GM12878 (cell line): ENCODE data around the gene PCDHB1. TPM values are rescaled to one million over a fixed set of nuclear protein-coding genes. Genes with fewer than 3 reads are reported as not detected.

Experiments used
- ATAC-seq: fragments of 200-7000 bp; cut with Tn5 transposase; 3 replicates; pipeline ENCODE4 v1.9.1; 2020; ENCODE audit warnings: mild to moderate bottlenecking, moderate library complexity
- BruUV-seq: library from RNA; stranded (reverse); fragments of 400-500 nt; replicated peaks from 2 replicates; lab custom pipeline; 2021; lab: Mats Ljungman, UMichigan
- CTCF ChIA-PET: fragments of 300-600 bp; sonication (Branson Sonifier 250); formaldehyde crosslinking; extraction: SDS; loops from one replicate; lab custom pipeline; 2021; ENCODE audit warnings: inconsistent platforms; lab: Yijun Ruan, JAX
- POLR2A ChIA-PET: fragments of 350-600 bp; formaldehyde crosslinking; extraction: SDS; loops from one replicate; lab custom pipeline; 2021; ENCODE audit warnings: inconsistent platforms; lab: Charles Lee
- RAD21 ChIA-PET: fragments of 300-600 bp; sonication (Branson Sonifier 250); formaldehyde crosslinking; loops from one replicate; lab custom pipeline; 2023; ENCODE audit warnings: antibody characterized with exemption; ENCODE audit not compliant: unreplicated experiment; lab: Charles Lee
- SMC1A ChIA-PET: fragments of 300-600 bp; sonication (Branson Sonifier 250); formaldehyde crosslinking; loops from one replicate; lab custom pipeline; 2023; ENCODE audit not compliant: unreplicated experiment, uncharacterized antibody; lab: Charles Lee
- DNase-seq: peaks from one replicate; pipeline ENCODE4 v3.0.0-alpha.2; 2011; ENCODE audit warnings: low read depth, low spot score
- FAIRE-seq: peaks from 3 replicates; lab custom pipeline; 2011; peaks lifted over from hg19 to GRCh38; lab: Jason Lieb, UNC
- H2AFZ ChIP-seq: 2 replicates; pipeline ENCODE4 v1.6.0; 2011; ENCODE audit warnings: low read depth, low read length, control low read depth; ENCODE audit not compliant: control insufficient read depth
- H3K27ac ChIP-seq: 2 replicates; pipeline ENCODE4 v1.5.1; 2011; ENCODE audit warnings: control low read depth; ENCODE audit not compliant: control insufficient read depth, insufficient read depth
- H3K27me3 ChIP-seq, 2 experiments: replicated peaks in 1 of 2; 2 replicates each; pipeline versions ENCODE4 v1.6.0 to v1.6.1; 2011; ENCODE audit warnings: low read length in 1 of 2; ENCODE audit not compliant: control insufficient read depth in 2 of 2, insufficient read depth in 2 of 2
- H3K36me3 ChIP-seq, 2 experiments: 2 replicates each; pipeline ENCODE4 v1.5.1; 2011; ENCODE audit warnings: low read length in 1 of 2; ENCODE audit not compliant: control insufficient read depth in 2 of 2, insufficient read depth in 2 of 2
- H3K4me1 ChIP-seq: 2 replicates; pipeline ENCODE4 v1.6.1; 2011; ENCODE audit warnings: mild to moderate bottlenecking, low read length, moderate library complexity, mixed read lengths; ENCODE audit not compliant: control insufficient read depth, insufficient read depth
- H3K4me2 ChIP-seq: 2 replicates; pipeline ENCODE4 v1.6.0; 2011; ENCODE audit warnings: control low read depth; ENCODE audit not compliant: control insufficient read depth, insufficient read depth
- H3K4me3 ChIP-seq: fragments of 200-600 bp; sonication (generic); 2 replicates; pipeline ENCODE4 v1.5.1; 2016
- H3K79me2 ChIP-seq: 2 replicates; pipeline ENCODE4 v1.6.0; 2011; ENCODE audit warnings: low read length; ENCODE audit not compliant: control insufficient read depth, insufficient read depth
- H3K9ac ChIP-seq: 2 replicates; pipeline ENCODE4 v1.8.0; 2011; ENCODE audit warnings: low read length, control low read depth, mixed read lengths; ENCODE audit not compliant: control insufficient read depth, insufficient read depth
- H3K9me3 ChIP-seq: replicated peaks from 3 replicates; pipeline ENCODE4 v1.5.1; 2011; ENCODE audit warnings: mild to moderate bottlenecking, low read length; ENCODE audit not compliant: control insufficient read depth, insufficient read depth
- H4K20me1 ChIP-seq: 2 replicates; pipeline ENCODE4 v1.6.0; 2011; ENCODE audit not compliant: control insufficient read depth, insufficient read depth
- EP300 ChIP-seq, 2 experiments: fragments of 150-350 bp in 1 of 2; IDR thresholded peaks; 2 replicates each; pipeline ENCODE4 v1.6.1; 2011 to 2012; ENCODE audit warnings: low read depth in 2 of 2, low read length in 2 of 2, borderline replicate concordance in 1 of 2, improper control_type of control experiment in 1 of 2, inconsistent platforms in 1 of 2; ENCODE audit not compliant: control insufficient read depth in 1 of 2
- FOXM1 ChIP-seq: IDR thresholded peaks from 2 replicates; pipeline ENCODE4 v1.6.1; 2012; ENCODE audit warnings: low read depth, mild to moderate bottlenecking, inconsistent platforms, low read length, moderate library complexity
- HDGF ChIP-seq: fragments of 450-650 bp; IDR thresholded peaks from 2 replicates; pipeline ENCODE4 v1.6.1; 2016; ENCODE audit warnings: antibody characterized with exemption
- KLF5 ChIP-seq: fragments of 450-650 bp; IDR thresholded peaks from 2 replicates; pipeline ENCODE4 v1.6.1; 2014; ENCODE audit warnings: mild to moderate bottlenecking; ENCODE audit not compliant: partially characterized antibody
- PRDM15 ChIP-seq: fragments of 450-650 bp; formaldehyde crosslinking; IDR thresholded peaks from 2 replicates; pipeline ENCODE4 v1.4.0; 2020; ENCODE audit warnings: mild to moderate bottlenecking, moderate library complexity
- SMARCA5 ChIP-seq: fragments of 450-650 bp; IDR thresholded peaks from 2 replicates; pipeline ENCODE4 v1.6.1; 2017; ENCODE audit warnings: mild to moderate bottlenecking
- WGBS: methylation state at CpG from one replicate; pipeline ENCODE4 v1.1.6; 2016; ENCODE audit warnings: low lambda C conversion rate; ENCODE audit not compliant: insufficient replicate concordance, insufficient coverage; ENCODE audit errors: missing lambda C conversion rate; 5-methylcytosine and 5-hydroxymethylcytosine counted together
- in situ Hi-C: fragments of 300-500 bp; cut with MboI; formaldehyde crosslinking; loops from 9 replicates; pipeline ENCODE4 v1.14.3; 2018; ENCODE audit warnings: mixed read lengths
- intact Hi-C: fragments of 100-400 bp; cut with micrococcal nuclease; formaldehyde crosslinking; loops from one replicate; pipeline ENCODE4 v1.14.2; 2022; ENCODE audit not compliant: unreplicated experiment
- polyA plus RNA-seq, 11 experiments: library from polyadenylated mRNA; depleted of rRNA in 4 of 11; unstranded in 6 of 11; stranded (reverse) in 5 of 11; fragments of >200 nt; fragmentation: Nextera tagmentation in 4 of 11; fragmentation: Illumina TruSeq in 1 of 11; extraction: Ambion mirVana in 4 of 11; extraction: Trizol in 1 of 11; gene quantifications; 1 replicate in 1 of 11; 2 replicates in 10 of 11; pipeline versions ENCODE4 v1.2.1 to v1.2.3, GENCODE V29; 2011 to 2016; ENCODE audit warnings: inconsistent platforms in 2 of 11, missing spikeins in 2 of 11, low read depth in 1 of 11
- total RNA-seq, 4 experiments: library from RNA; depleted of rRNA in 3 of 4; stranded (reverse); fragments of >200 nt in 3 of 4; fragmentation: Illumina TruSeq in 1 of 4; extraction: Trizol in 1 of 4; gene quantifications; 2 replicates each; pipeline versions ENCODE4 v1.2.1 to v1.2.3, GENCODE V29; 2013 to 2021
- TF ChIP-seq, protein P1 (sequence below): fragments of 450-650 bp; IDR thresholded peaks from 2 replicates; pipeline ENCODE4 v1.6.1; 2017; ENCODE audit warnings: borderline replicate concordance

Gene PCDHB1
- total and polyA plus RNA-seq, 10 of the 15 experiments (the other 5 are each of a cell fraction or from before 2014, with no cell fraction given), result not detected

GRCh38 chr5:141003791-141004611 lies 47.2 kb upstream of the PCDHB1 start:
- FAIRE-seq, result no peak
- H3K4me2 ChIP-seq, result no peak overlapping the region
- no peak for DNase-seq
- BruUV-seq, result no TSS peak
- SMC1A ChIA-PET, result no interaction called here
- ATAC-seq, result no peak
- no peak for TF ChIP-seq EP300 (IDR thresholded peaks at IDR 0.05; ENCODE audit: borderline replicate concordance in 1 of 2, control insufficient read depth in 1 of 2, low read depth in 2 of 2, low read length in 2 of 2)
- no peak for TF ChIP-seq HDGF
- TF ChIP-seq, protein P1, sequence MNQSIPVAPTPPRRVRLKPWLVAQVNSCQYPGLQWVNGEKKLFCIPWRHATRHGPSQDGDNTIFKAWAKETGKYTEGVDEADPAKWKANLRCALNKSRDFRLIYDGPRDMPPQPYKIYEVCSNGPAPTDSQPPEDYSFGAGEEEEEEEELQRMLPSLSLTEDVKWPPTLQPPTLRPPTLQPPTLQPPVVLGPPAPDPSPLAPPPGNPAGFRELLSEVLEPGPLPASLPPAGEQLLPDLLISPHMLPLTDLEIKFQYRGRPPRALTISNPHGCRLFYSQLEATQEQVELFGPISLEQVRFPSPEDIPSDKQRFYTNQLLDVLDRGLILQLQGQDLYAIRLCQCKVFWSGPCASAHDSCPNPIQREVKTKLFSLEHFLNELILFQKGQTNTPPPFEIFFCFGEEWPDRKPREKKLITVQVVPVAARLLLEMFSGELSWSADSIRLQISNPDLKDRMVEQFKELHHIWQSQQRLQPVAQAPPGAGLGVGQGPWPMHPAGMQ, result no peak
- TF ChIP-seq FOXM1, result no peak
- TF ChIP-seq SMARCA5, result no peak
- TF ChIP-seq PRDM15 (CRISPR knock-in tag), result no peak
- TF ChIP-seq KLF5, result no peak
- TF ChIP-seq, all 136 proteins: peak for 0
- H3K9ac ChIP-seq, result no peak overlapping the region
- RAD21 ChIA-PET, result no interaction called here
- no peak overlapping the region for H2AFZ ChIP-seq
- POLR2A ChIA-PET, result no interaction called here
- H4K20me1 ChIP-seq, result no peaks in the 10 kb centered on the region
- no peak overlapping the region for H3K4me3 ChIP-seq
- H3K36me3 ChIP-seq, result no peaks in the 10 kb centered on the region
- H3K4me1 ChIP-seq, result no peaks in the 10 kb centered on the region
- no peak overlapping the region for H3K27ac ChIP-seq
- H3K79me2 ChIP-seq, result no peaks in the 10 kb centered on the region
- CTCF ChIA-PET, result no interaction called here
- H3K27me3 ChIP-seq, result no peaks in the 10 kb centered on the region
- in situ Hi-C loops, result no loop called here
- intact Hi-C loops, result no loop called here
- H3K9me3 ChIP-seq, result no peaks in the 10 kb centered on the region
- 0% methylated on average over 4 of the region's 4 CpGs for WGBS
